Muscle of arm (tissue), 12 donors: ENCODE measurements around the gene SSBP1. TPM values are rescaled to one million over a fixed set of nuclear protein-coding genes. Genes with fewer than 3 reads are reported as not detected.

Experiments used
- DNase-seq: peaks from one replicate; pipeline ENCODE4 v3.0.0-alpha.2; 2013
- polyA plus RNA-seq, 12 donors: library from polyadenylated mRNA; unstranded; fragments of 120-200 nt; gene quantifications; one replicate each; pipeline ENCODE4 v1.2.1, GENCODE V29; 2013; ENCODE audit not compliant: insufficient read length in 12 of 12

SSBP1 gene
- polyA plus RNA-seq, 12 donors, result 83.1 to 126 (median 109) TPM; not detected in 1

DNA sequence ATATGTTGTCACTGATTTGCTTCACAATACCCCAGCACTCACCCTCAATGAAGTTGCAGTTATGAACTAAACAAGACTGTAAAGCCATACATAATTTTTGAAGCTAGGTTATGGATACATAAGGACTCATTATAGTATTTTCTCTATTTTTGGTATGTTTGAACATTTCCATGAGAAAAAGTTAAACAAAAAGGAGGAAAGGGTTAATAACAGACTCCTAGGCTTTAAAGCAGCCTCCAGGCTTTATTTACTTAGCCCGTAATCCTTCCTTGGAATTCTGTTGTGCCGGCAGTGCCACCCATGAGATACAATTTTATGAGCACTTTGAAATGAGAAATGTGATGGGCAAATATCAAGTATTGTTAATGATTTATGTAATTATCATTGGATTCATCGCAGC lies 34.0 kb upstream of the SSBP1 start:
- no peak for DNase-seq

DNA sequence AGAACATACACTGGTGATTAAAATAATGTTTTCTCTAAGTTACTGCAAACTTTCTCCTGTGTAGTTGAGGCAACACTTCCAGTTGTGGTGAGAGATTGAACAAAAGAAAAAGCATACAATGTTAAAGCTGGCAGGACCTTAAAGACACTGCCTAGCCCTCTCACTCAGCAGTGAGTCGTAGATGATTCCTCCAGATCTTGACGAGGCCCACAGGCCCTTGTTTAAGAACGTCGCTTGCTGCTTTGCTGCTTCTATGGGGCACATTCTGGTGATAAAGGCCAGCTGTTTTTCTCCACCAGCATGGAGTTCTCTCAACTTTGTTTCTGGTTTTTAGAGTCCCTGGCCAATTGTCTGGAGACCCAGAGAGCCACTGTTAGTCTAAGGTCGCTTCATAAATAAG lies 33.4 kb upstream of the SSBP1 start:
- no peak for DNase-seq

DNA sequence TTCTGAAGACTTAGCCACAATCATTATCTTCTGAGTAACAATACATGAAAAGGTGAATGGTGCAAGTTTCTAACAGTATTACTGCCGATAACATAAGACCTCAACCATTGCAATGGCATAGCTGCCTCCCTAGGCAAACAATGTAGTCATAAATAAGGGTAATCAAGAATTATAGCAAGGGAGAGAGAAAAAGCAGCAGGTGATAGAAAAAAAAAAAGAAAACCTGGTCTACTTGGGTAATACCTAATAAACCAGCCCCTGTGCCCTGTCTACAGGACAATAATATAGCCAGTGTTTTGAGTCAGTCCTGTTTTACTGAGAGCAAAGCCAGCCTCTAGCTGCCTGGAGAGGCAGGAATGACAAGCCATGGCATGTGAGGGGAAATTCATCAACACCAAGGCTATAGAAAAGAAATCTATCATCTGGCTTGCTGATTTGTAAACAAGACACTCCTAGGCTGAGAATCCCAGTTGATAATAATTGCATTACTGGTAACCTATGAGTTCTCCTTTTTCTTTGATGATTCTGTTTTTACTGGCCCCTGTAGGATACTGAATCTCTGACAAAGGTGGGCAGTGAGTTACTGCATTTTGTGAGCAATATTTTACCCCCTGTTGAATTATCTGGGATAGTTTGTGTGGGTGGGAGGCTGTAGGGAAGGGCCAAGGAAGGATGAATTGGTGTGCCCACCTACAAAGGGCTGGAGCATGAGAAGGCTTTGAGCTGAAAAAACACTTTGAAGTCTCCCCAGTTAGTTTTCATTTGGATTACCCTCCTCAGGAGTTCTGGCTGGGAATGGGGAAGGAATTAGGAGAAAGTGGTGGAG lies 31.7 kb upstream of the SSBP1 start:
- DNase-seq, result no peak

GRCh38 chr7:141708351-141708750 lies 29.8 kb upstream of the SSBP1 start, which contains the start of gene WEE2:
WEE2 (plus strand) TSS chr7:141708353; CDS start chr7:141708759, 406 bp downstream.
- DNase-seq, result no peak

GRCh38 chr7:141709318-141709717 lies 28.8 kb upstream of the SSBP1 start:
- DNase-seq, result no peak

GRCh38 chr7:141709749-141710148 lies 28.4 kb upstream of the SSBP1 start:
- no peak for DNase-seq

DNA sequence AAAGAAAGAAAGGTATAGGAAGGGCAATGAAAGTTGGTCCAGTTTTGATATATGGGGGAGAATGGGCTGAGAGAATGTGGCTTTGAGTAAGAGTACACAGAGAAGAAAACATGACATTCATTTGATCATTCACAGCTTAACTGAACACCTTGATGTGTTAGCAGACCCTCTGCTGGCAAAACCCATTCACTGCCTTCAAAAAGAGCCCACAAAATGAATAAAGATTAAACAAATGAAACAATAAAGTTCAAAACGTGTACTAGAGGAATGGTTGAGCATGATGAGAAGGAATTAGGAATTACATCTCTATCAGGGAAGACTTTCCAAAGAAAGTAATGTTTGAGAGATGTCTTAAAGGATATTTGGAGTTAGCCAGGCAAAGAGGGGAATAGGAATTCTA lies 27.9 kb upstream of the SSBP1 start:
- no peak for DNase-seq

- DNase-seq, result no peak
Measured at GRCh38 chr7:141712603-141713255, 25.4 kb upstream of the SSBP1 start.

- DNase-seq, result no peak
Measured at GRCh38 chr7:141713890-141714289, 24.3 kb upstream of the SSBP1 start.

GRCh38 chr7:141714571-141714970 lies 23.6 kb upstream of the SSBP1 start:
- DNase-seq, result no peak

GRCh38 chr7:141715018-141715417 lies 23.1 kb upstream of the SSBP1 start:
- DNase-seq, result no peak

DNA sequence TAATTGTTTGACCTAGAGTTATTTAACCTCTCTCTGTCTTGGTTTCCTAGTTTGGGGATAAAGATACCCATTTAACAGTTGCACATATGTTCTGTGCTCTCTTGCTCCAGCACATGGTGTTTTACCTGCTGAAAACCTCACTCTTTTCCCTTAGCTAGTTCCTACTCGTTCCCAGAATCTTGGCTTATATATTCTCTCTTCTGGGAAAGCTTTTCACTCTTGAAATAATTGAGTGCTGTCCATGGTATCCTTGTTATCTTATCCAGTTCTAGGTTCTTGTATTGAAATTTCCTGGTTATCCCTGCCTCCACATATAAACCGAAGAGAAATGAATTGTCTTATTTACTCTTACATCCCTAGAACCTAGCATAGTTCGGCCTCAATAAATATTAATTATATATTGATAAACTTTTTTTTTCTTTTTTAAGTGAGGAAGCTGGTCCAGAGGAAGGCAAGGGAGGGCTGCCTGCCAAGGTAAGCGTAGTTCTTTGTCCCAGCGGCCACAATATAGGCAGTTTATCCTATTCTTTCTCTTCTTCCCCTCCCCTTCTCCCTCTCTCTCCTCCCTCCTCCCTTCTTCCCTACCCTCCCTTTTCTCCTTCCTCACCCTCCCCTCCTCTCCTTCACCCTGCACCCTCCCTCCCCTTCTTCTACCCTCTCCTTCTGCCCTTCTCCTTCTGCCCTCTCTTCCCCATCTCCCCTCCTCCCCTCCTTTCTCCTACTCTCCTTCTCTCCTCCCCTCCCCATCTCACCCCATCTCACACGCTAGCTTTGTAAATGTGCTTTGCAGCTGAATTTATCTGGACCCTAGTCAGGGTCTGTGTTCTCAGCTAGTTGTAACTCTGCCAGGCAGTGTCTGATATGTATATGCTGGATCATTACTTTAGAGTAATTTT lies 22.1 kb upstream of the SSBP1 start:
- DNase-seq, result no peak

DNA sequence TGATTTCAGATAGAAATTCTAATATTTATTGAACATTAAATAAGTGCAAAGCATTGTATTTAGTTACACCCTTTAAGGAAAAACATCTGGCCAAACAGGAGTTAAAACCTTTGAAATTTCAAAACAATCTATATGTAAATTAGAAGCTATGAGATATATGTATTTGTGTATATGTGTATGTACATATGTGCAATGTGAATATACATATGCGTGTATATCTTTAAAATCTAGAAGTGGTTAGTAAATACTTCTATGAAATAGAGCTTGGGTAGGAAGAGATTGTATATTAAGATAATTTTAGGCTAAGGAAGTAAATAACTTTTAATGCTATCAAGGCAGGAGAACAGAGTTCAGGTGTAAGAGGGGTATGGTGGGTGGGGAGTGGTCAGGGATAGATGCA lies 20.7 kb upstream of the SSBP1 start:
- no peak for DNase-seq

DNA sequence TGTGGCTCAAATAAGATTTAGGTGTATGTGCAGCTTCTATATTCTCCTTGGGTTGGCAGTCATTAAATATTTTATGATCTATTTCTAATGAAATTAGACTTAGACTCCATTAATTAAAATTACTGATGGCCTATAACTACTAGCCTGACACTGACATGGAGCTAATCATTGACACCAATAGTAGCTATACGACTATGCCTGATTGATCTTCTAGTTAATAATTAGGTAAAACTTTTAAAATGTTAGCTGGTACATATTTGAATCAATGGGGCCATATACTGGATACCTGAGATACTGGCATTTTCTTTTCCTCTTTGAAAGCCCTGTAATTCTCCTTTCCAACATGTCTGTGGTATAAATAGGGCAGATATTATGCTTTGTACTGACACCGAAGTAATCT lies 15.6 kb upstream of the SSBP1 start:
- no peak for DNase-seq

DNA sequence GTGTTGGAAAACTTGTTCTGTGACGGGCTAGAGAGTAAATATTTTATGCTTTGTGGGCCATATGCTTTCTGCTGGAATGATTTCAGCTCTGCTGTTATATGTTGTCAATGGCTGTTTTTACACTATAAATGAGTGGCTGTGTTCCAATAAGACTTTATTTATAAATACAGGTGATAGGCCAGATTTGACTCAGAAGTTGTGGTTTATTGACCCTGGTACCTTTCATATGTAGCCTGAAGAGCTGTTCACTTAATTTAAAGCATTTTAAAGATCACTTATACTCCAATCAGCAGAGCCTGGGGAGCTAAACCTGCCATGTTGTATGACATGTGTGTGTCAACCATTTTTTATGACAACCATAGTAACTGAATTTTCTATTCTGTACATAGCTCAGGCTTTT lies 9.1 kb upstream of the SSBP1 start:
- no peak for DNase-seq

- DNase-seq, result no peak
Measured at GRCh38 chr7:141731476-141732149, 6.5 kb upstream of the SSBP1 start.

GRCh38 chr7:141737118-141737835 lies 881 bp upstream of the SSBP1 start:
- no peak for DNase-seq

DNA sequence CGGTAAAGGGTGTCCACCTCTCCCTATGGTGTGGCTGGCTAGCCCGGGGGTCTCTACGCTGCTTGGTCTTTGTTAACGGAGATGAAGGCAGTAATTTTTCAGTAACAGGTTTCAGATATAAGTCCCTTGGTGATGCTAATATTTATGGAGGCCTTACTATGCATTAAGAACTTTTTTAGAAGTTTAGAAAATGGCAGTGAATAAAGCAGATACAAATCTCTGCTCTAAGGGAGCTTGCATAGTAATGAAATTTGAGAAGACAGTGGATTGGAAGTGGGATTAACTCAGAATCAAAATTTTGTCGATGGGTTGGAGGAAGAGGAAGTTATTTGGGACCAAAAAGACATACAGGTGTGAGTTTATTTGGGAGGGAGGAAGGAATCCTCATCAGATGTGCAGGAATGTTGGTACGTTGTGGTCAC lies 445 bp downstream of the SSBP1 start:
- no peak for DNase-seq

- DNase-seq, result no peak
Measured at GRCh38 chr7:141739250-141739649, 1.1 kb downstream of the SSBP1 start.

DNA sequence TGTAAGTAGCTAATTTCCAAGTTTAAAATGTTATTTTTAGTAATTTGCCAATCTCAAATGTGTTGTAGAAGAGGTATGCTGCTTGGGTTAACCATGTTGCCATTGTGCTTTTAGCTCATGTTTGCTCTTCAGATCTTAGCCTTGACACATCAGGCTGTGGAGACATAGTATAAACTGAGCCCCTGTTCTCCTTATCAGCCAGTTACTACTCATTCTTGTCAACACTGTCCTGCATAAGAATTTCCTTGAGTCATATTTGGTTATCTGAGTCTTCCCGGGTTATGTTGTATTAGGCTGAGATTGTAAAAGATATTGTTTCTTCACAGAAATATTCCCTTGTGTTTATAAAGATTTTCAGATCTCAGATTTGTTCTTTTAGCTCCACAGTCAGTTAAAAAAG lies 4.1 kb downstream of the SSBP1 start:
- no peak for DNase-seq

GRCh38 chr7:141744131-141744530 lies 6.0 kb downstream of the SSBP1 start:
- no peak for DNase-seq
